ENCODE measurements around the gene SNAP23. TPM values are rescaled to one million over a fixed set of nuclear protein-coding genes. Genes with fewer than 3 reads are reported as not detected.

Gene SNAP23
- total and polyA plus RNA-seq, 4 donors, result 74.3 to 88.0 (median 84.0) TPM

Other genes with a start within 250 kb of the SNAP23 start
- gene GANC, start 222.4 kb upstream of the SNAP23 start, total RNA-seq, result 10 to 100 TPM; 51.6 to 61.4 TPM
- gene GANC, start 222.4 kb upstream of the SNAP23 start, polyA plus RNA-seq, result 10 to 100 TPM; 14.9 to 27.0 TPM
- 10 to 100 TPM; 58.4 to 66.8 TPM for gene TMEM87A, start 222.2 kb upstream of the SNAP23 start, total RNA-seq
- gene TMEM87A, start 222.2 kb upstream of the SNAP23 start, polyA plus RNA-seq, result 10 to 100 TPM; 21.4 to 38.5 TPM
- gene CAPN3, start 136.1 kb upstream of the SNAP23 start, total RNA-seq, result 10 to 100 TPM; 15.4 to 22.6 TPM
- gene CAPN3, start 136.1 kb upstream of the SNAP23 start, polyA plus RNA-seq, result 100 to 1,000 TPM in 1 of 2 donors, 1 to 10 TPM in 1; 3.3 to 101 TPM
- gene ZNF106, start 4.5 kb upstream of the SNAP23 start, total RNA-seq, result 10 to 100 TPM; 76.9 to 78.8 TPM
- gene ZNF106, start 4.5 kb upstream of the SNAP23 start, polyA plus RNA-seq, result 10 to 100 TPM; 11.9 to 30.4 TPM
- gene LRRC57, start 53.2 kb downstream of the SNAP23 start, total RNA-seq, result 10 to 100 TPM; 16.8 to 20.8 TPM
- gene LRRC57, start 53.2 kb downstream of the SNAP23 start, polyA plus RNA-seq, result 10 to 100 TPM in 1 of 2 donors, 1 to 10 TPM in 1; 5.1 to 10.2 TPM
- gene HAUS2, start 53.2 kb downstream of the SNAP23 start, total RNA-seq, result 10 to 100 TPM; 16.0 to 21.9 TPM
- gene HAUS2, start 53.2 kb downstream of the SNAP23 start, polyA plus RNA-seq, result 10 to 100 TPM in 1 of 2 donors, 1 to 10 TPM in 1; 7.3 to 14.7 TPM
- 10 to 100 TPM; 38.7 to 65.8 TPM for gene STARD9, start 80.0 kb downstream of the SNAP23 start, total RNA-seq
- 10 to 100 TPM in 1 of 2 donors, 1 to 10 TPM in 1; 3.3 to 14.2 TPM for gene STARD9, start 80.0 kb downstream of the SNAP23 start, polyA plus RNA-seq
- 10 to 100 TPM in 1 of 2 donors, 1 to 10 TPM in 1; 9.0 to 18.6 TPM for gene CDAN1, start 241.5 kb downstream of the SNAP23 start, total RNA-seq
- gene CDAN1, start 241.5 kb downstream of the SNAP23 start, polyA plus RNA-seq, result 10 to 100 TPM in 1 of 2 donors, 1 to 10 TPM in 1; 2.8 to 24.6 TPM

All from aorta (tissue), 4 donors.